NCI-H226 (cell line): ENCODE data around the gene PTPN14.
A peak's percentile ranks its signal among the peaks of the same experiment; 100 is the strongest.

Experiments
- DNase-seq: peaks from one replicate; pipeline ENCODE4 v3.0.0-alpha.2; 2015

PTPN14 gene

GRCh38 chr1:214449371-214449770 is 102.0 kb downstream of the PTPN14 start:
- no peak for DNase-seq

GRCh38 chr1:214448536-214448935 is 102.9 kb downstream of the PTPN14 start:
- no peak for DNase-seq

- DNase-seq = no peak
Measured at GRCh38 chr1:214447557-214447871, 103.9 kb downstream of the PTPN14 start.

- peak; percentile 91 for DNase-seq
Measured at GRCh38 chr1:214446772-214447556, 104.4 kb downstream of the PTPN14 start.

GRCh38 chr1:214445831-214446614 is 105.4 kb downstream of the PTPN14 start:
- peak; percentile 44 for DNase-seq

GRCh38 chr1:214445199-214445598 is 106.2 kb downstream of the PTPN14 start:
- no peak for DNase-seq

- no peak for DNase-seq
Measured at GRCh38 chr1:214444182-214444939, 107.0 kb downstream of the PTPN14 start.

- no peak for DNase-seq
Measured at GRCh38 chr1:214441119-214441518, 110.3 kb downstream of the PTPN14 start.

GRCh38 chr1:214440219-214440965 is 111.0 kb downstream of the PTPN14 start:
- DNase-seq = no peak

- peak; percentile 77 for DNase-seq
Measured at GRCh38 chr1:214439352-214440119, 111.9 kb downstream of the PTPN14 start.

- no peak for DNase-seq
Measured at GRCh38 chr1:214438530-214438929, 112.9 kb downstream of the PTPN14 start.

GRCh38 chr1:214438075-214438474 is 113.3 kb downstream of the PTPN14 start:
- DNase-seq = no peak

GRCh38 chr1:214435867-214436266 is 115.5 kb downstream of the PTPN14 start:
- DNase-seq = no peak

- DNase-seq = no peak
Measured at GRCh38 chr1:214432245-214432644, 119.2 kb downstream of the PTPN14 start.

- DNase-seq = peak; percentile 77
Measured at GRCh38 chr1:214429951-214430770, 121.2 kb downstream of the PTPN14 start.

GRCh38 chr1:214427871-214428277 is 123.5 kb downstream of the PTPN14 start:
- DNase-seq = peak; percentile 91

GRCh38 chr1:214426426-214426812 is 125.0 kb downstream of the PTPN14 start:
- DNase-seq = no peak

GRCh38 chr1:214425716-214426425 is 125.5 kb downstream of the PTPN14 start:
- DNase-seq = no peak

- DNase-seq = no peak
Measured at GRCh38 chr1:214425101-214425500, 126.3 kb downstream of the PTPN14 start.

- no peak for DNase-seq
Measured at GRCh38 chr1:214423045-214423444, 128.4 kb downstream of the PTPN14 start.
